H1 (cell line): Measurements from ENCODE around the gene SHCBP1L. TPM values are rescaled to one million over a fixed set of nuclear protein-coding genes. Genes with fewer than 3 reads are reported as not detected.

Experiments used
- ASH2L ChIP-seq: fragments of 200-600, 300-600 bp; sonication (generic); IDR thresholded peaks from one replicate; pipeline ENCODE4 v1.7.1; 2017; ENCODE audit warnings: low read length
- BRCA1 ChIP-seq: IDR thresholded peaks from 2 replicates; pipeline ENCODE4 v1.6.1; 2012; ENCODE audit warnings: low read depth, low read length, improper control_type of control experiment
- CBX5 ChIP-seq: fragments of 300-800, 300-1000 bp; sonication (generic); IDR thresholded peaks from 2 replicates; pipeline ENCODE4 v1.7.1; 2016; ENCODE audit warnings: antibody characterized with exemption, low read length, low read depth
- CTCF ChIP-seq, 3 experiments: IDR thresholded peaks; 1 replicate in 2 of 3; 2 replicates in 1 of 3; pipeline versions ENCODE4 v1.5.1 to v1.6.1; 2011; ENCODE audit warnings: low read length in 3 of 3, mild to moderate bottlenecking in 3 of 3, inconsistent platforms in 2 of 3, low read depth in 1 of 3, moderate library complexity in 1 of 3; ENCODE audit not compliant: insufficient read depth in 1 of 3; ENCODE audit errors: control extremely low read depth in 1 of 3
- EGR1 ChIP-seq: IDR thresholded peaks from 2 replicates; pipeline ENCODE4 v1.6.1; 2011; ENCODE audit warnings: low read depth, low read length, borderline replicate concordance
- FOSL1 ChIP-seq: IDR thresholded peaks from 2 replicates; pipeline ENCODE4 v1.6.1; 2011; ENCODE audit warnings: mild to moderate bottlenecking, low read depth, low read length, moderate library complexity; ENCODE audit not compliant: insufficient read depth
- GTF2F1 ChIP-seq: IDR thresholded peaks from 2 replicates; pipeline ENCODE4 v1.6.1; 2012; ENCODE audit warnings: low read depth, low read length, improper control_type of control experiment, borderline replicate concordance
- HDAC6 ChIP-seq: IDR thresholded peaks from one replicate; pipeline ENCODE4 v1.7.1; 2012; ENCODE audit warnings: low read depth, mild to moderate bottlenecking, inconsistent platforms, low read length, moderate library complexity
- JUN ChIP-seq: IDR thresholded peaks from 2 replicates; pipeline ENCODE4 v1.6.1; 2011; ENCODE audit warnings: low read depth, mild to moderate bottlenecking, improper control_type of control experiment, low read length
- JUND ChIP-seq: IDR thresholded peaks from 2 replicates; pipeline ENCODE4 v1.6.1; 2011; ENCODE audit warnings: mild to moderate bottlenecking, improper control_type of control experiment, low read length
- KDM1A ChIP-seq: fragments of 200-600, 300-600 bp; sonication (generic); IDR thresholded peaks from 2 replicates; pipeline ENCODE4 v1.7.1; 2016; ENCODE audit warnings: mild to moderate bottlenecking, low read length, borderline replicate concordance
- KDM4A ChIP-seq: IDR thresholded peaks from one replicate; pipeline ENCODE4 v1.7.1; 2012; ENCODE audit warnings: low read depth, mild to moderate bottlenecking, moderate library complexity, low read length, inconsistent platforms; ENCODE audit not compliant: severe bottlenecking
- MAFK ChIP-seq: IDR thresholded peaks from 2 replicates; pipeline ENCODE4 v1.6.1; 2012; ENCODE audit warnings: low read depth, mild to moderate bottlenecking, improper control_type of control experiment, low read length
- NANOG ChIP-seq: IDR thresholded peaks from 2 replicates; pipeline ENCODE4 v1.6.1; 2011; ENCODE audit warnings: low read length, low read depth, mild to moderate bottlenecking, inconsistent platforms; ENCODE audit not compliant: insufficient read depth, poor library complexity, severe bottlenecking
- NRF1 ChIP-seq: IDR thresholded peaks from 2 replicates; pipeline ENCODE4 v1.6.1; 2011; ENCODE audit warnings: mild to moderate bottlenecking, low read depth, low read length, improper control_type of control experiment
- PHF8 ChIP-seq: fragments of 200-600 bp; sonication (generic); conservative IDR thresholded peaks from 2 replicates; pipeline ENCODE4 v1.7.1; 2012; ENCODE audit warnings: low read depth, mild to moderate bottlenecking, inconsistent platforms, low read length, moderate library complexity
- RAD21 ChIP-seq, 2 experiments: IDR thresholded peaks in 1 of 2; conservative IDR thresholded peaks in 1 of 2; 2 replicates each; pipeline ENCODE4 v1.6.1; 2011; ENCODE audit warnings: low read depth in 2 of 2, low read length in 2 of 2, improper control_type of control experiment in 1 of 2, inconsistent platforms in 1 of 2, mild to moderate bottlenecking in 1 of 2, moderate library complexity in 1 of 2
- RFX5 ChIP-seq: IDR thresholded peaks from 2 replicates; pipeline ENCODE4 v1.6.1; 2011; ENCODE audit warnings: low read depth, low read length, improper control_type of control experiment, borderline replicate concordance
- SIN3A ChIP-seq, 2 experiments: IDR thresholded peaks in 1 of 2; conservative IDR thresholded peaks in 1 of 2; 2 replicates each; pipeline ENCODE4 v1.6.1; 2011 to 2012; ENCODE audit warnings: low read length in 2 of 2, improper control_type of control experiment in 1 of 2, low read depth in 1 of 2, mild to moderate bottlenecking in 1 of 2
- SIRT6 ChIP-seq: IDR thresholded peaks from one replicate; pipeline ENCODE4 v1.7.1; 2012; ENCODE audit warnings: low read length, inconsistent platforms
- SP1 ChIP-seq: IDR thresholded peaks from 2 replicates; pipeline ENCODE4 v1.6.1; 2011; ENCODE audit warnings: low read depth, low read length
- SP2 ChIP-seq: IDR thresholded peaks from 2 replicates; pipeline ENCODE4 v1.6.1; 2012; ENCODE audit warnings: mild to moderate bottlenecking, low read length, inconsistent platforms
- SRF ChIP-seq: IDR thresholded peaks from 2 replicates; pipeline ENCODE4 v1.6.1; 2011; ENCODE audit warnings: mild to moderate bottlenecking, low read depth, low read length, moderate library complexity
- YY1 ChIP-seq: IDR thresholded peaks from 2 replicates; pipeline ENCODE4 v1.6.1; 2011; ENCODE audit warnings: low read depth, mild to moderate bottlenecking, low read length
- polyA plus RNA-seq, 7 experiments: library from polyadenylated mRNA; depleted of rRNA in 3 of 7; stranded (reverse) in 5 of 7; unstranded in 2 of 7; fragments of >200 nt in 5 of 7; fragments of 200-250 nt in 2 of 7; gene quantifications; 1 replicate in 5 of 7; 2 replicates in 1 of 7; 4 replicates in 1 of 7; pipeline versions ENCODE4 v1.2.1 to v1.2.3, GENCODE V29; 2011 to 2013; ENCODE audit warnings: missing spikeins in 2 of 7, mixed read lengths in 2 of 7
- total RNA-seq: library from RNA; stranded (reverse); fragmentation: NEBNext Ultra II Directional; extraction: Animal tissue kit (Norgen Biotek cat#: 25700); gene quantifications from 2 replicates; pipeline ENCODE4 v1.2.1, GENCODE V29; 2021

Gene SHCBP1L
- total and polyA plus RNA-seq, 2 of the 8 experiments (the other 6 are each of a cell fraction or from before 2014, with no cell fraction given): not detected

DNA sequence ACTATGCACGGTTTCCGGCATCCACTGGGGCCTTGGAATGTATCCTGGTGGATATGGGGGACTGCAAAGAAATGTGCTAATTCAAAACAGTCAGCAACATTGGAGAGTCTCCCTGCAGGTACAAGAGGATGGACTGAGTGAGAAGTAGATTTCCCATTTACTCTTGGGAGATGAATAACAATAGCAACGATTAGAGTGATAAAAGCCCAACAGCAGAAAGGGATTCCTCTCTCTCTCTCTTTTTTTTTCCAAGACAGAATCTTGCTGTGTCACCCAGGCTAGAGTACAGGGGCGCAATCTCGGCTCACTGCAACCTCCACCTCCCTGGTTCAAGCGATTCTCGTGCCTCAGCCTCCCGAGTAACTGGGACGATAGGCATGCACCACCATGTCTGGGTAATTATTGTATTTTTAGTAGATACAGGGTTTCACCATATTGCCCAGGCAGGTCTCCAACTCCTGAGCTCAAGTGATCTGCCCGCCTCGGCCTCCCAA is 5.0 kb upstream of the SHCBP1L start (continued):
- TF ChIP-seq KDM1A (peak; percentile 59; the same call in 1 of the 2 replicates), CBX5 (no peak), SRF (no peak), NANOG (peak; percentile 97), RFX5 (no peak), JUN (no peak), RAD21 (IDR thresholded peaks at IDR 0.05 in 1 of 2, conservative IDR thresholded peaks at IDR 0.05 in 1 of 2; ENCODE audit: low read depth in 2 of 2, low read length in 2 of 2) (no peak), PHF8 (no peak), HDAC6 (no peak), NRF1 (no peak), SP2 (no peak), JUND (no peak), GTF2F1 (no peak), ASH2L (no peak), CTCF (IDR thresholded peaks at IDR 0.05; ENCODE audit: control extremely low read depth in 1 of 3, insufficient read depth in 1 of 3, low read depth in 1 of 3, low read length in 3 of 3) (no peak), SIN3A (conservative IDR thresholded peaks at IDR 0.05 in 1 of 2, IDR thresholded peaks at IDR 0.05 in 1 of 2; ENCODE audit: low read depth in 1 of 2, low read length in 2 of 2) (no peak), KDM4A (no peak), SP1 (peak; percentile 87), YY1 (no peak), FOSL1 (no peak), MAFK (peak; percentile 84), BRCA1 (no peak), SIRT6 (no peak), EGR1 (no peak)
